HG02870 (cell line): Measurements from ENCODE around the gene GRAPL.
A peak's percentile ranks its signal among the peaks of the same experiment; 100 is the strongest.
"Not testable (repeated sequence)": the region's sequence is repeated elsewhere in the genome, so short reads cannot be mapped to it uniquely, and the experiment has no call there.

Experiments
- ATAC-seq: cut with Tn5 transposase; IDR thresholded peaks from one replicate; pipeline ENCODE4 v1.9.1; 2021; ENCODE audit warnings: mild to moderate bottlenecking, moderate library complexity; ENCODE audit not compliant: unreplicated experiment

Gene GRAPL

GRCh38 chr17:19127148-19127980 is at the start of gene GRAPL:
Gene GRAPL (plus strand): TSS chr17:19127589. CDS start chr17:19127620, 31 bp downstream.
- not testable (repeated sequence) for ATAC-seq

- ATAC-seq, result not testable (repeated sequence)
Measured at GRCh38 chr17:19088804-19089685, 38.3 kb upstream of the GRAPL start.

- ATAC-seq, result not testable (repeated sequence)
Measured at GRCh38 chr17:19090058-19090772, 37.2 kb upstream of the GRAPL start.

GRCh38 chr17:19092737-19093683 is 34.4 kb upstream of the GRAPL start:
- not testable (repeated sequence) for ATAC-seq

GRCh38 chr17:19093684-19094438 is 33.5 kb upstream of the GRAPL start:
- ATAC-seq, result not testable (repeated sequence)

GRCh38 chr17:19108517-19108916 is 18.9 kb upstream of the GRAPL start:
- ATAC-seq, result not testable (repeated sequence)

- ATAC-seq, result peak; percentile 30
Measured at GRCh38 chr17:19110189-19111097, 16.9 kb upstream of the GRAPL start.

- peak; percentile 70 for ATAC-seq
Measured at GRCh38 chr17:19111111-19111711, 16.2 kb upstream of the GRAPL start.

GRCh38 chr17:19111801-19112458 is 15.5 kb upstream of the GRAPL start:
- not testable (repeated sequence) for ATAC-seq

- not testable (repeated sequence) for ATAC-seq
Measured at GRCh38 chr17:19112459-19112826, 14.9 kb upstream of the GRAPL start.

- ATAC-seq, result not testable (repeated sequence)
Measured at GRCh38 chr17:19118695-19119094, 8.7 kb upstream of the GRAPL start.

- not testable (repeated sequence) for ATAC-seq
Measured at GRCh38 chr17:19125289-19125688, 2.1 kb upstream of the GRAPL start.

- not testable (repeated sequence) for ATAC-seq
Measured at GRCh38 chr17:19129500-19129899, 2.1 kb downstream of the GRAPL start.

GRCh38 chr17:19131108-19131507 is 3.7 kb downstream of the GRAPL start:
- not testable (repeated sequence) for ATAC-seq

GRCh38 chr17:19131772-19132171 is 4.4 kb downstream of the GRAPL start:
- ATAC-seq, result not testable (repeated sequence)

GRCh38 chr17:19133793-19134192 is 6.4 kb downstream of the GRAPL start:
- ATAC-seq, result not testable (repeated sequence)

GRCh38 chr17:19135391-19135790 is 8.0 kb downstream of the GRAPL start:
- ATAC-seq, result not testable (repeated sequence)
